GM20000 (cell line): ENCODE measurements around the gene CSRP1.

ENCODE experiments used
- DNase-seq: peaks from one replicate; pipeline ENCODE4 v3.0.0; 2012; ENCODE audit warnings: low spot score
- TF ChIP-seq, protein P1 (sequence below): IDR thresholded peaks from 2 replicates; pipeline ENCODE4 v1.5.1; 2012; ENCODE audit warnings: mild to moderate bottlenecking, control low read depth; ENCODE audit errors: extremely low read depth, missing control alignments

CSRP1 gene

DNA sequence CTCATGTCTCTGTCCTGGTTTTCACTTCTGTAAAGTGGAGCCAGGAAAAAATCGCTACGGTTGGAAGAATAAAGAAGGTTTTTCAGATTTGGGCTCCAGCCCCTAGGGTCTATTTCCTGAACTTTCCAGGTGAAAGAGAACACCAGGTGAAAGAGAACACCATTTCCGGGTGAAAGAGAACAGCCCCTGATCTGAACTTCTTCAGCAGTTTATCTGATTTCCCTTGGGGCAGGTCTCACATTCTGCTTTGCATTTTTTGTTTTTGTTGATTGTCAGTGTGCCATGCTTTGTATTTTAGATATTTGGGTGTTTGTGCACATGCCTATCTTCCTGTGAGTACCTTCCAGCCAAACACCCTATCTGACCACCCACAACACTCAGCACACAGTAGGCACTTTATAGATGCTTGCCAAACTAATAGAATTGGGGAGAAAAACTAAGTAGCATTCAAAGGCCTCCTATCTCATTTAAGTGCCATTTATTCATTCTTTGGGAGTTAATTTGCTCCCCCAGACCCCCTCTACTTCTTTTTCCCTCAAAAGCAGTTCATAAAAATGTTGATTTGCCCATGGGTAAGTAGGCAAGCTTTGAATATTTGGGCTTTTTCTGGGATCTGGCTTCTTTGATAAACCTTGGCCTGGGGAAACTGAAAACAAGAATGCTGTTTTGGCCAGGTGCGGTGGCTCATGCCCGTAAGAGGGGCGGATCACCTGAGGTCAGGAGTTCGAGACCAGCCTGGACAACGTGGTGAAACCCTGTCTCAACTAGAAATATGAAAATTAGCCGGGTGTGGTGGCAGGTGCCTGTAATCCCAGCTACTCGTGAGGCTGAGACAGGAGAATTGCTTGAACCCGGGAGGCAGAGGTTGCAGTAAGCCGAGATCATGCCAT lies 34.2 kb upstream of the CSRP1 start:
- TF ChIP-seq, protein P1, sequence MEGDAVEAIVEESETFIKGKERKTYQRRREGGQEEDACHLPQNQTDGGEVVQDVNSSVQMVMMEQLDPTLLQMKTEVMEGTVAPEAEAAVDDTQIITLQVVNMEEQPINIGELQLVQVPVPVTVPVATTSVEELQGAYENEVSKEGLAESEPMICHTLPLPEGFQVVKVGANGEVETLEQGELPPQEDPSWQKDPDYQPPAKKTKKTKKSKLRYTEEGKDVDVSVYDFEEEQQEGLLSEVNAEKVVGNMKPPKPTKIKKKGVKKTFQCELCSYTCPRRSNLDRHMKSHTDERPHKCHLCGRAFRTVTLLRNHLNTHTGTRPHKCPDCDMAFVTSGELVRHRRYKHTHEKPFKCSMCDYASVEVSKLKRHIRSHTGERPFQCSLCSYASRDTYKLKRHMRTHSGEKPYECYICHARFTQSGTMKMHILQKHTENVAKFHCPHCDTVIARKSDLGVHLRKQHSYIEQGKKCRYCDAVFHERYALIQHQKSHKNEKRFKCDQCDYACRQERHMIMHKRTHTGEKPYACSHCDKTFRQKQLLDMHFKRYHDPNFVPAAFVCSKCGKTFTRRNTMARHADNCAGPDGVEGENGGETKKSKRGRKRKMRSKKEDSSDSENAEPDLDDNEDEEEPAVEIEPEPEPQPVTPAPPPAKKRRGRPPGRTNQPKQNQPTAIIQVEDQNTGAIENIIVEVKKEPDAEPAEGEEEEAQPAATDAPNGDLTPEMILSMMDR: no peak
- no peak for DNase-seq

DNA sequence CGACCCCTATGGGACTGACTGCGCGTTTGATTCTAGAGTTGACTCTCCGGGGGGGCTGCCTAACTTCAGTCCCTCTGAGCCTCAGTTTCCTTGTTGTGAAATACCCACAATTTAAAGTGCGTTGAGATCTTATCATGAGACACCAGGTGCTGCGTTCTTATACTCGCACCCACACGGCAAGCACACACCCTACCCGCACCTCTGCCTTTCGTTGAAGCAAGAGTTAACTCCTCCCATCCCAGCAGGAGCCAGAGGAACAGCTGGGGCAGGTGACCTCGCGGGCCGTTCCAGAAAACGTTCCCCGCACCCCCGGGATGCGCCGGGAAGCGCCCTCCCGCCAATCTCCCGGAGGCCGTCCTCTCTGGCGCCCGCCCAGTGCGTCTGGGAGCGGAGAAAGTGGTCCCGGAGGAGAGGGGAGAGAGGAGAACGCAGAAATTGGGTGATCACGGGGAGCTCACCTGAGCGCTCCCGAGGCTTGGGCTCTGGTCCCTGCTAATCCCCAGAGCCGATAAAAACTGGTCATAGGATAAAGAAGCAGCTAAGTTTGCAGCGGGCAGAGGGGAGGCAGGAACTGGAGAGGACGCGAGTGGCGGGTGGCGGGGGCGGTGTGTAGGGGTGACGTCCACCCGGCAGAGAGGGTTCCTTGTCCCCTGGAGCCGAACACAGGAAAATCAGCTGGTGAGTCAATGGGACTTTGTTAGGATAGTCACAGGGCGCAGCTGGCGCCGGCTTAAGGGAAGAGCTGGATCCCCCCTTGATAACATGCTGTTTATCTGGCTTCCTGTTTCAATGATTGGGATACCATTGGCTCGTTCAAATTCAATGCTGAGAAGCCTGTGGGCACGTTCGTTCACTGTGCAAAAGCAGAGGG lies 32.9 kb upstream of the CSRP1 start:
- DNase-seq: no peak

DNA sequence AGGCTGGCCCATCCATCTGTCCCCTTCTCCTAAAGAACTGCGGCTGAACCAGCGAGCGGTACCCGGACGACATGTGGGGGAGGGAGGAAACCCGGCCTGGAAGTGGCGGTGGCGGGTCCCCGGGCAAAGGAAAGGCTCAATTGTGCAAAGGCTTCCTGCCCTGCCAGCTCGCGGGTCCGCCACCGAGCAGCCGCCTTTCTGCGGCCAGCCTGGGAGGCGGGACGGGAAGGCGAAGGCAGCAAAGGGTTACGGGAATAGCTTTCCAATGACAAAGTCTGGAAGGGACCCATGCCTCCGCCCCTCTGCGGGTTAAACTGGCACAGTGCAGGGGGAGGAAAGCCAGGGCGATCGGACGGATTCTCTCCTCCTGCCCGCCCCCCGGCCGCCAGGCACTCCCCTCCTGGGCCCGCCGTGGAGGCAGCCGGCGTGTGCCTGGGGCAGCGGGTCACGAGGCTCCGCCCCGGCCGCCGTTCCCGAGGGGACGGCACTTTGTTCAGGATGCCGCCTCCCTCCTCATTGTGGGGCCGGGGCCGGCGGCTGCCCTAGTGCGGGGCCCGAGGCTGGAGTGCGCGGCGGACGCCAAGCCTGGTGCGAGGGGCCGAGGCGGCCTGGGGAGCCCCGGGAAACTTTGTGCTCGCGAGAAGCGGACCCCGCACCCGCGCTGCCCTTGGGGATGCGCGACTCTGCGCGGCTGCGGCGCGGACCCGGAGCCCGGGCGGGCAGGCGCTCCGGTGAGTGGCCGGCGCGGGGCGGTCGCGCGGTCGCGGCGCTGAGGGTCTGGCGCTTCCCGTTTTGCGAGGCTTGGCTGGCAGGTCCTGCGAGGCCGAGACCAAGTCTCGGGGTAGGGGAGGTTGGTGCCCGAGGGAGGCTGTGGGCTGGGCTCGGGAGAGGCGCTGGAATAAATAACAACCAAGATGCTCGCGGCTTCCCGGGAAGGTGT lies 32.0 kb upstream of the CSRP1 start, which contains the start of gene NAV1:
Gene NAV1 (plus strand): TSS at position 516 of the 940 bp plus-strand sequence. CDS start 83,758 bp downstream, outside the sequence.
- TF ChIP-seq, protein P1: no peak
- peak; percentile 43 for DNase-seq

More for the DNA sequence above, 32.9 kb upstream of the CSRP1 start:
- TF ChIP-seq, protein P1: no peak

DNA sequence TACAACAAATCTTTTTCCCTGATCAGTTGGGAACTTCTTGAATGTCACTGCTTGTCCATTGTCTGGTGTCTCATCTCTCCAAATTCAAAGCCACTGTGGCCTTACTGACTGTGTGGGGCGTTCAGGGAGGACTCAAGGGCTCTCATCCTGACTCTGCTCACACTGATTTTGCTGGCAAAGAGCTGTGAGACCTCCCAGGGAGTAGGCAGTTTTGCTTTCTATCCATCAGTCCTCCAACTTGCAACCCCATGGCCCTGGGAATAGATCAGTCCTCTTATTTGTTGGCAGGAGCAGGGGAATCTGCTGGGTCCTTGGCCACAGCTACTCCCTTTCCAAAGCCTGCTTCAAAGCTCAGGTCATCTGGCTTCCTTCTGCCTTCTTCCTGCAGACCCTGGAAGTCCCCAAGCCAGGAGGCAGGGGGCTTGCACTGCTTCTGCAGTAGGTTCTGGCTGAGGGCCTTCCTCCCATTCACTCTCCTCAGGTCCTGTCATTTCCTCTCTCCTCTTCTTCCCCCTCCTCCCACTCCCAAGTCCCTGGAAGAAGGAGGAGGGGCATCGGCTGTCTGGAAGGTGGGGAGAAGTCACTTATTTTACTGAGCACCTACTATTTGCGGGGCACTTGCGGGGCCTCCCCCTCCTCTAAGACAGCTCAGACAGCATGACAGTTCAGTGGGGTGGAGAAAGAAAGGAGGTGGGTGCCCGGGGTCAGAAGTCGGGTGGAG lies 31.1 kb upstream of the CSRP1 start:
- TF ChIP-seq, protein P1: no peak
- DNase-seq: peak; percentile 22

DNA sequence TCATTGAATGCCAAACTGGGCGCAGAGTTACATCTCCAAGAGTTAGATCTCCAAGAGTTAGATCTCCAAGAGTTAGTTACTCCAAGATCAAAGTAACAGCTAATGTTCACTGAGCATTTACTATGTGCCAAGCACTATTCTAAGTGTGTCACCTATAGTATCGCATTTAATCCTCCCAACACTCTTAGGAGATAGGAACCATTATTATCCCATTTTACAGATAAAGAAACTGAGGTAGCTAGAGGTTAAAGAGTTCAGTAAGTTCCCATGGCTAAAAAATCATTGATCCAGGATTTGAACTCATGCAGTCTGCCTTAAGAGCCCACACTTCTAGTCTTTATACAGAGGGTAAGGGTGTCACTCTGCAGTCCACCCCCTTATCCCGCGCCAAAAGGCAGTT lies 30.5 kb upstream of the CSRP1 start:
- TF ChIP-seq, protein P1: no peak
- DNase-seq: no peak

DNA sequence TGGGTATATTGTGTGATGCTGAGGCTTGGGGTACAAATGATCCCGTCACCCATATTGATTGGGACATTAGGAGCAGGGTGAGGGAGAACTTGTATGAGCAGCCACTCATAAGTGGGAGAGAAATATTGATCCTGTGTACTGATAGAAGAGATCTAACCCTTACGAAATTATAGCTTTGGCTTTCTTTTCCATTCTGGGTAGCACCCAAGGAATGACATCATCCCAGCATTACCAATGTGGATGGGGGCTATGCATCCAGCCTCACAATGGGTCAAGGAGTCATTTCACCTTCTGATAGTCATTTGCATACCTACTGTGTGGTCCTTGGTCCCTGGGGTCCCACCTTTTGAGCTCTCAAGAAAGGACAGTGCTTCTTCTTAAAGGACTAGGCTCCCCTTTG lies 30.1 kb upstream of the CSRP1 start:
- DNase-seq: peak; percentile 13
- TF ChIP-seq, protein P1: no peak
